SK-N-SH (cell line): ENCODE measurements around the gene SGF29. TPM values are rescaled to one million over a fixed set of nuclear protein-coding genes. Genes with fewer than 3 reads are reported as not detected.

Experiments
- CTCF ChIA-PET: fragments of 300-600, 350-600 bp; formaldehyde crosslinking; extraction: SDS; loops from one replicate; lab custom pipeline; 2021; lab: Yijun Ruan, JAX
- POLR2A ChIA-PET: fragments of 350-600 bp; sonication (Branson Sonifier 250); formaldehyde crosslinking; extraction: SDS; loops from one replicate; lab custom pipeline; 2020; ENCODE audit warnings: antibody characterized with exemption, inconsistent platforms; lab: Yijun Ruan, JAX
- DNase-seq: peaks from one replicate; pipeline ENCODE4 v3.0.0; 2012
- H2AFZ ChIP-seq: fragments of 200-600 bp; sonication (generic); 2 replicates; pipeline ENCODE4 v1.8.1; 2016; ENCODE audit warnings: antibody characterized with exemption, mild to moderate bottlenecking, low read depth
- H3F3A ChIP-seq: fragments of 200-600 bp; sonication (generic); replicated peaks from 2 replicates; pipeline ENCODE3; 2016; ENCODE audit warnings: antibody characterized with exemption, mild to moderate bottlenecking; ENCODE audit not compliant: insufficient read depth
- H3K27ac ChIP-seq, 2 experiments: fragments of 200-500 bp in 1 of 2; fragments of 200-600 bp in 1 of 2; sonication (Bioruptor generic) in 1 of 2; sonication (generic), shearing (Covaris generic) in 1 of 2; 2 replicates each; pipeline versions ENCODE4 v1.5.1 to v1.6.1; 2014 to 2016; ENCODE audit warnings: low read depth in 2 of 2, inconsistent platforms in 1 of 2, low read length in 1 of 2, mild to moderate bottlenecking in 1 of 2, mixed read lengths in 1 of 2
- H3K27me3 ChIP-seq: fragments of 200-600 bp; sonication (generic), shearing (Covaris generic); 2 replicates; pipeline ENCODE4 v1.6.1; 2016; ENCODE audit warnings: mixed run types; ENCODE audit not compliant: insufficient read depth
- H3K36me3 ChIP-seq, 2 experiments: fragments of 200-500 bp in 1 of 2; fragments of 200-600 bp in 1 of 2; sonication (Bioruptor generic) in 1 of 2; sonication (generic) in 1 of 2; replicated peaks in 1 of 2; 2 replicates each; pipeline versions ENCODE3 to v1.5.1; 2014 to 2016; ENCODE audit warnings: low read length in 1 of 2, mild to moderate bottlenecking in 1 of 2; ENCODE audit not compliant: insufficient read depth in 2 of 2, control insufficient read depth in 1 of 2
- H3K4me1 ChIP-seq, 2 experiments: fragments of 200-500 bp in 1 of 2; fragments of 200-600 bp in 1 of 2; sonication (Bioruptor generic) in 1 of 2; sonication (generic), shearing (Covaris generic) in 1 of 2; 2 replicates each; pipeline versions ENCODE4 v1.5.1 to v1.6.1; 2014 to 2016; ENCODE audit warnings: low read depth in 1 of 2, low read length in 1 of 2, mixed run types in 1 of 2; ENCODE audit not compliant: insufficient read depth in 2 of 2, control insufficient read depth in 1 of 2
- H3K4me2 ChIP-seq: fragments of 200-600 bp; sonication (generic), shearing (Covaris generic); 2 replicates; pipeline ENCODE4 v1.6.1; 2017; ENCODE audit warnings: mixed run types
- H3K4me3 ChIP-seq, 2 experiments: fragments of 200-500 bp in 1 of 2; fragments of 200-600 bp in 1 of 2; sonication (Bioruptor generic) in 1 of 2; sonication (generic), shearing (Covaris generic) in 1 of 2; 2 replicates each; pipeline versions ENCODE4 v1.5.1 to v1.8.1; 2014 to 2016; ENCODE audit warnings: low read depth in 2 of 2, inconsistent platforms in 1 of 2, low read length in 1 of 2, mild to moderate bottlenecking in 1 of 2, mixed read lengths in 1 of 2, moderate library complexity in 1 of 2
- H3K79me2 ChIP-seq: fragments of 200-600 bp; sonication (generic); 2 replicates; pipeline ENCODE4 v1.8.1; 2017; ENCODE audit warnings: mild to moderate bottlenecking; ENCODE audit not compliant: insufficient read depth
- H3K9ac ChIP-seq: fragments of 200-600 bp; sonication (generic); 2 replicates; pipeline ENCODE4 v1.6.1; 2017; ENCODE audit warnings: mixed run types
- H3K9me2 ChIP-seq: fragments of 200-600 bp; sonication (generic); 2 replicates; pipeline ENCODE4 v1.6.1; 2017; ENCODE audit warnings: mixed run types
- H3K9me3 ChIP-seq: fragments of 200-600 bp; sonication (generic); 2 replicates; pipeline ENCODE4 v1.6.1; 2017; ENCODE audit warnings: mixed run types, mild to moderate bottlenecking, moderate library complexity
- H4K20me1 ChIP-seq: fragments of 200-600 bp; sonication (generic); 2 replicates; pipeline ENCODE4 v1.6.1; 2017; ENCODE audit warnings: mild to moderate bottlenecking, mixed run types; ENCODE audit not compliant: insufficient read depth
- ELF1 ChIP-seq: IDR thresholded peaks from 2 replicates; pipeline ENCODE4 v1.4.0; 2012
- EP300 ChIP-seq, 2 experiments: IDR thresholded peaks; 2 replicates each; pipeline versions ENCODE4 v1.4.0 to v1.6.1; 2012; ENCODE audit warnings: borderline replicate concordance in 1 of 2, low read depth in 1 of 2, low read length in 1 of 2
- EZH2phosphoT487 ChIP-seq: fragments of 200-600 bp; sonication (generic); IDR thresholded peaks from 2 replicates; pipeline ENCODE4 v1.6.1; 2017; ENCODE audit warnings: low read depth, mixed run types, mild to moderate bottlenecking, antibody characterized with exemption, moderate library complexity, borderline replicate concordance
- GABPA ChIP-seq: IDR thresholded peaks from 2 replicates; pipeline ENCODE4 v1.4.0; 2012; ENCODE audit warnings: low read depth, mild to moderate bottlenecking
- JUND ChIP-seq: IDR thresholded peaks from 2 replicates; pipeline ENCODE4 v1.4.0; 2012
- MEF2A ChIP-seq: IDR thresholded peaks from 2 replicates; pipeline ENCODE4 v1.4.0; 2012; ENCODE audit warnings: low read depth, borderline replicate concordance
- MXI1 ChIP-seq: IDR thresholded peaks from 2 replicates; pipeline ENCODE4 v1.6.1; 2012; ENCODE audit warnings: mild to moderate bottlenecking, low read depth, low read length, improper control_type of control experiment
- POLR2AphosphoS5 ChIP-seq: IDR thresholded peaks from 2 replicates; pipeline ENCODE4 v1.6.1; 2012; ENCODE audit warnings: low read depth, low read length
- RFX5 ChIP-seq: IDR thresholded peaks from 2 replicates; pipeline ENCODE4 v1.6.1; 2012; ENCODE audit warnings: mild to moderate bottlenecking, improper control_type of control experiment, low read length
- RXRA ChIP-seq: IDR thresholded peaks from 2 replicates; pipeline ENCODE4 v1.4.0; 2012; ENCODE audit warnings: low read depth, mild to moderate bottlenecking, borderline replicate concordance
- SIN3A ChIP-seq: IDR thresholded peaks from 2 replicates; pipeline ENCODE4 v1.6.1; 2012; ENCODE audit warnings: low read depth, mild to moderate bottlenecking, low read length, moderate library complexity, borderline replicate concordance
- SMC3 ChIP-seq: IDR thresholded peaks from 2 replicates; pipeline ENCODE4 v1.6.1; 2012; ENCODE audit warnings: low read depth, low read length, improper control_type of control experiment
- TAF1 ChIP-seq: IDR thresholded peaks from 2 replicates; pipeline ENCODE4 v1.6.1; 2012; ENCODE audit warnings: low read depth, mild to moderate bottlenecking, low read length, moderate library complexity, borderline replicate concordance
- YY1 ChIP-seq: IDR thresholded peaks from 2 replicates; pipeline ENCODE4 v1.4.0; 2012; ENCODE audit warnings: low read depth, mild to moderate bottlenecking
- WGBS: methylation state at CpG from one replicate; pipeline ENCODE4 v1.1.6; 2017; ENCODE audit warnings: low lambda C conversion rate; 5-methylcytosine and 5-hydroxymethylcytosine counted together
- polyA plus RNA-seq, 3 experiments: library from polyadenylated mRNA; depleted of rRNA; stranded (reverse); fragments of >200 nt; gene quantifications; 2 replicates each; pipeline ENCODE4 v1.2.3, GENCODE V29; 2012
- TF ChIP-seq, protein P1 (sequence below): IDR thresholded peaks from 2 replicates; pipeline ENCODE4 v1.4.0; 2012; ENCODE audit warnings: low read depth, borderline replicate concordance
- TF ChIP-seq, protein P2 (sequence below): IDR thresholded peaks from 2 replicates; pipeline ENCODE4; 2012
- TF ChIP-seq, protein P3 (sequence below): fragments of 150-350 bp; IDR thresholded peaks from 2 replicates; pipeline ENCODE4 v1.6.1; 2017; ENCODE audit warnings: antibody characterized with exemption, low read length, low read depth, borderline replicate concordance

Gene SGF29
- polyA plus RNA-seq, 1 of the 3 experiments (the other 2 are of a cell fraction), result 4.6 TPM

DNA sequence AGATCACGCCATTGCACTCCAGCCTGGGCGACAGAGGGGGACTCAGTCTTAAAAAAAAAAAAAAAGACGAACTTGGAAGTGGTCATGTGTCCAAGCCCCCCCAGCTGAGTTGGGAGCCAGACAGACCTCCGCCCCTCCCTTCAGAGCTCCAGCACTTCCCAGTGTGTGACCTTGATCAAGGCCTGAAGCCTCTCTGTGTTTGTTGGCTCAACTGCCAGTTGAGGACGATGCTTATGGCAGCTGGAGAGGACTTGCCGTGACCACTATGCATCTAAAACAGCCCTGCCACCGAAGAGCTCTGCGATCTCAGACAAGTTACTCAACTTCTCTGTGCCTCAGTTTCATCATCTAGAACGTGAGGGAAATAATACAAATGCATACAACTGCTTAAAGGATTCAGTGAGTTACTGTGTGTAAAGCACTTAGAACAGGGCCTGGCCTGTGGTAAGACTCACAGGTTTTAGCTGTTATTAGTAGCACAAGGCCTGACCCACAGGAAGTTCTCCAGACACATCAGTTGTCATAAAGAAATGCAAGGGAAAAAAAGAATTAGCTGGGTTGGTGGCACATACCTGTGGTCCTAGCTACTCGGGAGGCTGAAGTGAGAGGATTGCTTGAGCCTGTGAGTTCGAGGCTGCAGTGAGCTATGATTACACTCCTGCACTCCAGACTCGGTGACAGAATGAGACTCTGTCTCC is 40.1 kb upstream of the SGF29 start:
- 78% methylated on average over 12 of the region's 12 CpGs for WGBS
- DNase-seq, result no peak
- Histone ChIP-seq H3K4me1 (no peaks in the 10 kb centered on the region), H3F3A (no peaks in the 10 kb centered on the region), H4K20me1 (no peaks in the 10 kb centered on the region), H3K4me2 (no peak overlapping the region), H3K4me3 (no peak overlapping the region), H3K27ac (no peak overlapping the region), H3K9ac (no peak overlapping the region), H3K9me2 (no peaks in the 10 kb centered on the region), H3K27me3 (no peaks in the 10 kb centered on the region), H3K36me3 (no peaks in the 10 kb centered on the region), H3K9me3 (no peaks in the 10 kb centered on the region), H3K79me2 (no peaks in the 10 kb centered on the region), H2AFZ (no peak overlapping the region)
- ChIA-PET CTCF (no interaction called here), POLR2A (no interaction called here)
- TF ChIP-seq, protein P1, sequence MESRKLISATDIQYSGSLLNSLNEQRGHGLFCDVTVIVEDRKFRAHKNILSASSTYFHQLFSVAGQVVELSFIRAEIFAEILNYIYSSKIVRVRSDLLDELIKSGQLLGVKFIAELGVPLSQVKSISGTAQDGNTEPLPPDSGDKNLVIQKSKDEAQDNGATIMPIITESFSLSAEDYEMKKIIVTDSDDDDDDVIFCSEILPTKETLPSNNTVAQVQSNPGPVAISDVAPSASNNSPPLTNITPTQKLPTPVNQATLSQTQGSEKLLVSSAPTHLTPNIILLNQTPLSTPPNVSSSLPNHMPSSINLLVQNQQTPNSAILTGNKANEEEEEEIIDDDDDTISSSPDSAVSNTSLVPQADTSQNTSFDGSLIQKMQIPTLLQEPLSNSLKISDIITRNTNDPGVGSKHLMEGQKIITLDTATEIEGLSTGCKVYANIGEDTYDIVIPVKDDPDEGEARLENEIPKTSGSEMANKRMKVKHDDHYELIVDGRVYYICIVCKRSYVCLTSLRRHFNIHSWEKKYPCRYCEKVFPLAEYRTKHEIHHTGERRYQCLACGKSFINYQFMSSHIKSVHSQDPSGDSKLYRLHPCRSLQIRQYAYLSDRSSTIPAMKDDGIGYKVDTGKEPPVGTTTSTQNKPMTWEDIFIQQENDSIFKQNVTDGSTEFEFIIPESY, result no peak
- TF ChIP-seq ELF1, result no peak
- TF ChIP-seq SIN3A, result no peak
- no peak for TF ChIP-seq MXI1
- TF ChIP-seq, protein P2, sequence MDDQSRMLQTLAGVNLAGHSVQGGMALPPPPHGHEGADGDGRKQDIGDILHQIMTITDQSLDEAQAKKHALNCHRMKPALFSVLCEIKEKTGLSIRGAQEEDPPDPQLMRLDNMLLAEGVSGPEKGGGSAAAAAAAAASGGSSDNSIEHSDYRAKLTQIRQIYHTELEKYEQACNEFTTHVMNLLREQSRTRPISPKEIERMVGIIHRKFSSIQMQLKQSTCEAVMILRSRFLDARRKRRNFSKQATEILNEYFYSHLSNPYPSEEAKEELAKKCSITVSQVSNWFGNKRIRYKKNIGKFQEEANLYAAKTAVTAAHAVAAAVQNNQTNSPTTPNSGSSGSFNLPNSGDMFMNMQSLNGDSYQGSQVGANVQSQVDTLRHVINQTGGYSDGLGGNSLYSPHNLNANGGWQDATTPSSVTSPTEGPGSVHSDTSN, result no peak
- no peak for TF ChIP-seq MEF2A

- Histone ChIP-seq H2AFZ (no peak overlapping the region), H3K27me3 (no peaks in the 10 kb centered on the region), H3K79me2 (no peaks in the 10 kb centered on the region), H3K4me2 (no peak overlapping the region), H3K27ac (no peak overlapping the region), H3K36me3 (no peaks in the 10 kb centered on the region), H3K9me2 (no peaks in the 10 kb centered on the region), H3K9me3 (no peaks in the 10 kb centered on the region), H3K9ac (no peak overlapping the region), H3F3A (no peaks in the 10 kb centered on the region), H3K4me3 (no peak overlapping the region), H4K20me1 (no peaks in the 10 kb centered on the region), H3K4me1 (no peaks in the 10 kb centered on the region)
- ChIA-PET CTCF (no interaction called here), POLR2A (no interaction called here)
- TF ChIP-seq JUND, result no peak
- TF ChIP-seq EP300 (IDR thresholded peaks at IDR 0.05; ENCODE audit: borderline replicate concordance in 1 of 2, low read depth in 1 of 2, low read length in 1 of 2), result no peak
- no peak for TF ChIP-seq MEF2A
- no peak for TF ChIP-seq SMC3
- no peak for TF ChIP-seq YY1
- TF ChIP-seq RXRA, result no peak
- TF ChIP-seq TAF1, result no peak
- TF ChIP-seq GABPA, result no peak
- TF ChIP-seq, protein P1, result no peak
- TF ChIP-seq, protein P3, sequence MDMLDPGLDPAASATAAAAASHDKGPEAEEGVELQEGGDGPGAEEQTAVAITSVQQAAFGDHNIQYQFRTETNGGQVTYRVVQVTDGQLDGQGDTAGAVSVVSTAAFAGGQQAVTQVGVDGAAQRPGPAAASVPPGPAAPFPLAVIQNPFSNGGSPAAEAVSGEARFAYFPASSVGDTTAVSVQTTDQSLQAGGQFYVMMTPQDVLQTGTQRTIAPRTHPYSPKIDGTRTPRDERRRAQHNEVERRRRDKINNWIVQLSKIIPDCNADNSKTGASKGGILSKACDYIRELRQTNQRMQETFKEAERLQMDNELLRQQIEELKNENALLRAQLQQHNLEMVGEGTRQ, result no peak
- no peak for TF ChIP-seq RFX5
- no peak for TF ChIP-seq EZH2phosphoT487
- TF ChIP-seq POLR2AphosphoS5, result no peak
- no CpG with 5 or more reads among the region's 7 CpGs for WGBS
- no peak for DNase-seq
Observed at GRCh38 chr16:28514246-28514645, 39.5 kb upstream of the SGF29 start.
